A673 (cell line): ENCODE results near the gene C1orf174.

Experiments
- CTCF ChIP-seq: fragments of 300-800, 200-600 bp; sonication (generic); conservative IDR thresholded peaks from 2 replicates; pipeline ENCODE4 v1.5.1; 2017; ENCODE audit warnings: low read depth, mild to moderate bottlenecking, antibody characterized with exemption, low read length, moderate library complexity, mixed read lengths
- EZH2 ChIP-seq: fragments of 200-600 bp; sonication (generic); IDR thresholded peaks from 2 replicates; pipeline ENCODE4 v1.6.1; 2017; ENCODE audit warnings: borderline replicate concordance, low read depth, mild to moderate bottlenecking, mixed read lengths, antibody characterized with exemption, low read length; ENCODE audit not compliant: poor library complexity, severe bottlenecking

- TF ChIP-seq CTCF (no peak), EZH2 (no peak)
These were observed 31.5 kb downstream of the C1orf174 start for GRCh38 chr1:3868464-3869006.
